NCI-H1930 (cell line): ENCODE results near the gene MYO1B.

Experiments
- DNase-seq, 2 experiments: peaks; one replicate each; lab custom pipeline; 2025; lab: John Stamatoyannopoulos, UW

Gene MYO1B

DNA sequence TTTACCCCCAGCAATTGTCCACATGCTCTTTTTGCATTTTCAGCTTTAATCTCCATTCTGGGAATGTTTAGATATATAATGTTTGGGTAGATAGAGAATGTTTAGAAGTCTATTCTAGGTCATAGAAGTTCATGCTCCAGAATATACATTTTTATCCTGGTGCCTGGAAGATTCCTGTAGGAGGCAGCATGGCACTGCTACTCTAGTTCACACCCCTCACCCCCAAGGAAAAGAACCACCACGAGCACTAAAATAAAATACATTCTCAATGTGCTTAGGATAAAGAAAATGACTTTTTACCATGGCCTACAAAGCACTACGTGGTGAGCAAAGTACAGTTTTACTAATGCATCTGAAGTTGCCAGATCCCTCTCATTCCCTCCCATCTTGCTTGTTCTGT lies 53.8 kb downstream of the MYO1B start:
- no peak for DNase-seq

DNA sequence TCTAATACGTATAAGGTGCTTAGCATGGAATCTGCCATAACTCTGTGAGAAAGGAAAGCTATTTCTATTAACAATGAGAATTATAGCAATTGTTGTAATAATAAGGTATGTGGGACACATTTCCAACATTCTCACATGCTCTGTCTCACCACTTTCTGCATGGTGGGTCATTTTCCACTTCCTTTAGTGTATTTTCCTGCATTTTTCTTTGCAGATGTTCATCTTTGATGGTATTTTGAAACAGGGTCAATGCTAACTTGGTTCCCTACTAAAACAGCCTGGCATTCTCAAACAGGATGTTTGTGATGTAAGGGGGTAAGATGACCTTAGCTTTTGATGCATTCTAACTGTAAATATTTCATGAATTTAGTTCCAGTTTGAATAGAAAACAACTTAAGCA lies 54.7 kb downstream of the MYO1B start:
- DNase-seq = no peak

DNA sequence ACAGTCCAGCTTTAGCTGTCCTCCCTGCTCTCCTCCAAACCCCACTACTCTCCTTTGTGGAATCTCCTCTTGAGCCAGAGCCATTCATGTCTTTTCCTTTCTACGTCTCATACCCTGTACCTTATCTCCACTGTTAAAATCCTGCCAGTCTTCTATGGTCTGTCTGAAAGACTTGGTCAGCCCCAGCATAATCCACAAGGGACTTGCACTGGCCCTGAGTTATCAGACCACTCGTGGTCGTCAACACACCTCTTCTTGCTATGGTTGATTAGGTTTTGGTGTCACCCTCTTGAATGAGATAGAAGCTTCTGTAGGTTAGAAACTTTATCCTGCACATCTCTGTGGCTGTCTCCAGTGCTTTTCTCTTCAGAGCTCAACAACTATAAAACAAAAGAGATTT lies 56.8 kb downstream of the MYO1B start:
- DNase-seq = no peak

DNA sequence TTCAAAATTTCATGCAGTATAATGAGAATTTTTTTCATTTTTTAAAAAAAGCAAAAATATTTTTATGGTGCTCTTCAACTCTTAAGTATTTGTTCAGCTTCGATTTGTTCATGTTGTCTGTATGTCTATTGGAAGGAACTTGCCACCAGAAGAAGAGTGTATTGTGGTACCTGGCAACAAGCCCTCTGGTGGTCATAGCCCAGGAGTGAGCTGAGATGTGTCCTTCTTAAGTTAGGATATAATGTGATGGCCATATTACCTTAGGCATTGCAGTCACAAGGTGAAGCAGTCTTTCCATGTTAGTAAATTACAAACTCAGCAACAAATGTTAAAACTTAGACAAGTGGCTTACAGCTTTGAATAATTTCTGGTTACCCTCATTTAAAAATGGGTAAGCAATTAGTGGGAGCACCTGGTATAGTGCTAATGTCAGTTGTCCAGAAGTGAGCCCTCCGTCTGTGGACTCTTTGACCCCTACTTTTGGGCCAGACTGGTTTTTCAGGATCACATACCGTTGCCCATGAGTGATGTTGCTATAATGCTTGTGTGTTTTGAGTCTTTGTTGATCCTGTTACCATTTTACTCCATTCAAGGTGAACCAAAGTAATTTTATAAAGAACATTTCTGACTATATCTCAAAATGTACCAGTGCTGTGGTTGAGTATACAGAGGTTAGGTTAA lies 57.4 kb downstream of the MYO1B start:
- DNase-seq = no peak

DNA sequence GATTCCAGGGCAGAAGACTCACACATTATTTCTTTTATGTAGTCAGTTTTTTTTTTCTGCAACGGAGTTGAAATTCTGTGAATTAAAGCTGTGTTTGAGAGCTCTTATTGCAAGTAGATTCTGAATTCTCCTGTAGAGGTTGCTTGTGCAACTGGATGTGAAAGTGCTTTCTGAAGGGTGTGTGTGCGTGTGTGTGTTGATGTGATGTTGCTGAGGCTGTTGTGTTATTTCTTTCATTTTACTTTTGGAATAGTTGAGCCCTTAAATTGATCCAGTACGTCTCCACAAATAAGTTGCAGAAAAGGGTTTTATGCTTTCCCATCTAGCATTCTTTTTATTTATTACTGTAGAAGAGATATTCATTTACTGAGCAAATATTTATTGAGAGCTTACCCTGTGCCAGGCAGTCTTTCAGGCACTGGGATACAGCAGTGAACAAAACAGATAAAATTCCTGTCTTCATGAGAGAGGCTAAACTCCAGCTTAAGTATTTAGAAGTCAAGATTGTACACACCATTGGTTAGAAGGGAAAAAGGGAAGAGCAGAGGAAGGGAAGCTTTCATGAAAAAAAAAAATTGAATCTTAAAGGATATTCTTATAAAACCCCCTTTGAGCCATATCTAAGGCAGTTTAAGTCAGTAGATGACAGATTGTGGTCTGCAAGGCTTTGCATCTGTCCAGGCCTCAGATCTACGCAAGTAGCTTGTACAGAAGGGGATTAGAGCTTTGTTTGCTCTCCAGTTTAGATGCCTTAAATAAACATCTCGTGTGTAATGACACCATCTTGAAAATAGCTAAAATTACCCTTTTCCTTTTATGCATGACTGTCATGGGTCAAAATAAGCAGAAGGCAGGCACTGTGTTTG lies 58.2 kb downstream of the MYO1B start:
- DNase-seq = no peak

DNA sequence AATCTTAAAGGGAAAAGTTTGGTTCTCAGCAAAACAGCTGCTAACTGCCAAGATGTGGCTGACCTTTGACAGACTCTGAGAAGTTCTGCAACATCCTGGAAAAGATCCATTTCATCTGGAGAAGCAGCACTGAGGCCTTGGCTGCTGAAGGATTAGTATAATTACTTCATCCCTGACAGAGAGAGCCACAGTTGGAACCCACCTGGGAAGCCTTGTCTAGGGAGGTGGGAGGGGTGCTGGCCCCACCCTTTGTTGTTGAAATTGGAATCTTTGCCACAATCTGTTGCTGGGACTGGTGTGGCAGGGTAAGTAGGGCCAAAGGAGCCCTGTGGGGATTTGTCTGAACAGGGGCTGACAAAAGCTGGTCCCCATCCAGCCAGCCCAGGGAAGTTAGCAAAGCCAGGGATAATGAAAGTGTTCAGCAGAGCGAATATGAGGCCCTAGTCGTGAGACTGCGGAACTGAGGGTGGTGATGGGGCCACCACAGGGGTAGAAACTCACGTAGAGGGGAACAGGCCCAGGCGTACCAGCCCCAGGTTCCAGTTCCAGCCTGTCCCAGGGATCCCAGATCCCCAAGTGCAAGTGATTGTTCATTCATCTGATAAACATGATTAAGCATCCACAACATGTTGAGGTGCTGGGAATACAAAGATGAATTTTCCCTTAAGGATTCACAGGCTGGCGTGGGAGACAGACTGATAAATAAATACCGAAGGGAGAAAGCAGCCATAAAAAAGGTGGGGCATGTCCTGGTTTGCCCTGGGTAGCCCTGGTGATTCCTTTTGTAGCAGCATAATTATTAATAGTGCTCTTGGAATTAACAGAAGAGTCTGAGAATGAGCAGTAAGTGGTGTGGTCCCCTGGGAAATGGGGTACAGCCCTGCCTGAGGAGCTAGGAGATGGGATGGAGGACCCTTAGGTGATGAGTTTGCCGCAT lies 60.0 kb downstream of the MYO1B start:
- DNase-seq = no peak

DNA sequence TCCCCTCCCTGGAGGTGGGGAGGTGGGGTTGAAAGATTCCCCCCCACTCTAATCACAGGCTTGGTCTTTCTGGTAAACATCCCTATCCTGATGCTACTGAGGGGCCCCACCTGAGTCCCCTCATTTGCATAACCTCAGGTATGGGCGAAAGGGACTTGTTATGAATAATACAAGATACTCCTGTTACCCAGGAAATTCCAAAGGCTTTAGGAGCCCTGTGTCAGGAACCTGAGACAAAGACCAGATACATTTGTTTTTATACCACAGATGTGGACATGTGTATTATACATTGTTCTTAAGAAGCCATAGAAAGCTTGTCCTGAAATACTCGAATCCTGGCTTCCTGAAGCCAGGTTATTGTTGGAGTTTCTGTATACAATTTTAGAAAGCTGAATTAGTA lies 62.8 kb downstream of the MYO1B start:
- no peak for DNase-seq

DNA sequence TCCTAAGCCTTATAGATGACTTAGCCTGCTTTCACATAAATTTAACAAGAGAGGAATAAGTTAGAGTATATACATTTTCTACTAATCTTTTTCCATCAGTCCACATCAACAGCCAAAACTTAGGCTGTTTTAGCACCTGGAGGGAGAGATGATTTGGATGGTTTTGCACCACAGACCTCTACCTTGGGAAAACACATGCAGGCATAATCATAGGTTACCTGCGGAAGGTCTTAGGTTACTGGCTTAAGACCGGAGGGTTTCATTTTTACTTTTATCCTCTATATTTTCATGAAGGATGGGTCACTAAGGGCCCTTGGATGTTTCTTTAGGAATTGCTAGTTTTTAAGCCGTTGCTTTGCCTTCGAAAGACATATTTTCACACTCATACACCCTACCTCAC lies 66.0 kb downstream of the MYO1B start:
- DNase-seq = no peak

DNA sequence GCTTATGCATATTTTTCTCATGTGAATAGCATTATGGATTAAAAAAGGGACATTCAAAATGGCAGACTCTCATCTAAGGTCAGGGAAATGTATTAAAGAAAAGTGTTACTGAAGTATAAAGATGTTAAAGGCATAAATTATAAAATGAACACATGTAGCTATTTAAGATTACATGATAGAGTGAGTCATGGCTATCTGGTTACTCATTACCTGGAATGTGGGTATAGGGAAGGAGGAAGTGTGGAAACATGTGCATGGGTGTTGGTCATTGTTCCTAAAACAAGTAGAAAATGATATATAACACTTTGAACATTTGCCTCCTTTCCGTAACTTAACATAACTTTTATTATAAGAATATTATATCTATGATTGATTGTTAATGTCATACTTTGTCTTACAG lies 66.4 kb downstream of the MYO1B start:
- no peak for DNase-seq

DNA sequence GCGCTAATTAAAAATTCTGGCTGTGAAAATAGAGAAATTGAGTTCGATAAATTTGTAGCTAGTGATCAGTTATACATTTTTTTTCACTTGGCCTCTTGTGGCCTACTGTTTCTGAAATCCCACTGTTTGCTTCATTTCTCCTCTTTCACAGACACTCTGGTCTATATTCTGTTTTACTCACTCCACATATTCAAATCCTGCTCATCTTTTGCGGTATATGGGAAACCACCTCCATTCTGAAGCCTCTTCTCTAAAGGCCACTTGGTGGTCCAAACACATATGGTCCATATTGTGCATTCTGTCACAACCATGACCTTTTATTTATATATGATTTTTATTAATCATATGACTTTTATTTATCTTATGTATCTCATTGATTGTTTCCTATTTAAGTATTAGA lies 67.0 kb downstream of the MYO1B start:
- no peak for DNase-seq

DNA sequence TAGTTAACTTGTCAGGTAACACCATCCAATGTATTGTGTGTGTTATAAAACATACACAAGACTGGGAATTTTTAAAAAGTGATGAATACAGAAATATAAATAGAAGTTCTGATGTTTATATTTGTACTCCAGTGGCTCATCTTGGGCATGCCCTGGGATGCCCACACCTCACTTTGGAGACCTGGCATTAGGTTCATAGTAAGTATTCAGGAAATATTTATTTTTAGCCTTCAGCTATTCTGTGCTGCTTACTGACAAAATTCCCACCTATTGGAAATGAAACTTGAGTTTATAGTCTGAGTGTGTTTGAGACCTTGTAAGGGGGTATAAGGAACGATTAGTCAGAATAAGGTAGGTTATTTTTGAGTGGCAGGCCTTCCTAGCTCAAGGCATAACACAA lies 67.5 kb downstream of the MYO1B start:
- DNase-seq = no peak

DNA sequence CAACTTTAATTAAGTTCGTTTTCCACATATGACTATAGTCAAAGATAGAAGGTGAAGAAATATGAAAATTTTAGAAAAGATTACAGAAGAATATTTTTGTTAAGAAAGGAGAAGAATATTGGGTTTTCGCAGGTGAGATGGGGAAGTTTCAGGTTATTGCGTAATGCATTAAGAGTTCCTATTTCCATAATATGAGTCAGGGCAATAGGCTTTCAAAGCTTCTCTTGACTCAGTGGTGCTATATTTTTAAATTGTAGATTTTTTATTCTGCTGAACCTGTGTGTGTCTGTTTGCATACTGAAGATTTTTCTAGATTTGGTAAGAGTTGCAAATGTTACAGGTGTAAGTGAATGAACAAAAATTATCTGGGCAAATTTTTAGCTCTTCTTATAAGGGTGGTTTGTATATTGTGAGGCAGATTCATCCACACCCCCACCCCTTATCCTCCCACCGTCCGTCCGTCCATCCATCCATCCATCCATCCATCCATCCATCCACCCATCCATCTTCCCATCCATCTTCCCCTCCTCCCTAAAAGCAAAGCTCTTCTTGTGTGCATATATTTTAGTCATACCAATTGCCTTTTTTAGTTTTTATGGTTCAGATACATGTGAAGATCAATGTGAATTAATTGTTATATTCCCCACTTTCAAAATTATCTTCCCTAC lies 69.6 kb downstream of the MYO1B start:
- no peak for DNase-seq

DNA sequence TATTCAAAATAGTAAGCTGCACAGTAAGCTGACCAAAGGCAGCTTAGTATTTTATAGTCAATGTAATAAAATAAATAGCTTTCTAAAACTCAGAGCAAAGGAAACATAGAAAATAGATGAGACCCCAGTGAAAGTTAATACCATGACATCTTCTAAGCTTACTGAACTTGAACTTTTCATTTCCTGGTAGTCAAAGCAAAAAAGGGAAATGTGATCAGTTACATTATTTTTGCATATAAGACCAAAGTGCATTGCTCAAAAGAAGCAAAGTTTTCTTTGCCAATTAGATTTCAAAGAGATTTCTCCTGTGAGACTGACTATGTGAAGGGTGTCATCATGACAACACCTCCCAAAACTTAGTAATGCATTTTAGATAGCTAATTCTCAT lies 70.2 kb downstream of the MYO1B start:
- no peak for DNase-seq

DNA sequence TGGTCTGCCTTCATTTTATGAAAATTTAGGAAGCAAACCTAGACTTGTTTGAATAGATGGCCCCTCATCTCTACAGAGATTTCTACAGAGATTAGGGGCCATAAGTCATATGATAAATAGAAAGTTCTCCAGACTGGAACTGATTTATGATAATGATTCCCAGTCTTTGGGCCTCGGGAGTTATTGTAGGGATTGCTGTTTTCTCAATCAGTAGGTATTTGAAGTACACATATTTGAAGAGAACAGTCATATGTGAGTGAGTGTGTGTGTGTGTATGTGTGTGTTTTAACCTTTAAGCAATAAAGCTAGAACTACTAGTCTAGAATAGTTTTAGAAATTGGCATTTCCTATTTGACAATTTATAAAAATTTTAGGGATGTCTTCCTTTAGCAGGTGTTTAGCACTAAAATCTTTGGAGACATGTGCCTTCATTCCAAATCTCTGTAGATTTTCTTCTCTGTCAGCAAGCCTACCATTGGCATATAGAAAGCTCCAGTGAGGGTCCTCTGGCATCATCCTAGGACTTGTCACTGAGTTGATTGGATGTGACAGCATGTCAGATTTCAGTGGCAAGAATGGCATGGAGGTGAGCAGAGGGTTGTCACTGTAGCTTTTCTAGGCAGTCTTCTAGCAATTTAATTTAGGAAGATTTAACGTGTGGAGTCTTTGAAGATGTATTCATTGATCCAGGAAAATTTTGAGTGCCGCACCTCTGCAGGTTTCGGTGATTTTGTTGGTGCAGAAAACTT lies 71.2 kb downstream of the MYO1B start:
- DNase-seq = no peak

DNA sequence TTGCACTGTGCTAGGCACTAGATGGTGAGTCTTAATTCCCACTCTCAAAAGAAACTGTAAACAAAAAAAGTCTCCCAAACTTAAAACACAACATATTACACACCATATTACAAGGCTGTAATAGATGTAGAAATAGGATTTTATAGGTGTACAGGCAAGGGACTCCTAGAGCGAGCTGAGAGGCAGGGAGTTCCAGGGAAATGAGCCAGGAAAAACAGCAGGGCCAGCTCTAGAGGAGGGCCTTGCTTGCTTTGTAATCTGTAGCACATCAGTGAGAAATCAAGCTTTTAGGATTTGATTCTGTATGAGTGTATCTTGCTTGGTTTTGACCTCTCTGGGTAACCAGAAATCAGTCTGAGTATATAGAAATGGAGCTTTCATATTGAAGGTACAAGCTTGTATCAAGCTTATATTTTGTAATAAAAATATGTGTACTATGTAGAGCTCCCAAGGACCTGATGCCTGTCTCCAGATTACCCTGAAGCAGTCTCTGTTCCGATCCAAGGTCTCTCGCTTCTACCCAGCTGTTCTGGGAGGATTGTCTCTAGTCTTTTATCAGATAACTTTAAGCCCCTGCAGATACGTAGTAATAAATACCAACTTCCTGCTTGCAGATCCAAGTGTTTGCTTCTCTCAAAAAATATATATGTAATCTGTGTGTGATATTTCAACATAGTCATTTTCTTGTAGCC lies 73.0 kb downstream of the MYO1B start:
- no peak for DNase-seq

DNA sequence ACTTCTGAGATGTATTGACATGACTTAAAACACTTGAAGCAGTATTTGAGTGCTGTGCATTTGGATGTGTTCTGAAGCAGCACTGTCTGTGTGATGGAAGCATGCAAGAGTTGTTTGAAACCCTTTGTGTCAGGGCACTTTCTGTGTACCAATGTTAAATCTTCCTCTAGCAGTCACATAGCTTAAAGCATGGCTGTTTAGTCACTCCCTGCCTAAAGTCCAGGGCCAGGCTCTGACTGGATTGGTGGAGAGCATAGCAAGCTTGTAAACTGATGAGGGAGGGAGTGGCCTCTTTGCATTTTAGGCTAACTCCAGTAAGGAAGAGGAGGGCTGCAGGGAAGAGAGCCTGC lies 73.5 kb downstream of the MYO1B start:
- DNase-seq = no peak

DNA sequence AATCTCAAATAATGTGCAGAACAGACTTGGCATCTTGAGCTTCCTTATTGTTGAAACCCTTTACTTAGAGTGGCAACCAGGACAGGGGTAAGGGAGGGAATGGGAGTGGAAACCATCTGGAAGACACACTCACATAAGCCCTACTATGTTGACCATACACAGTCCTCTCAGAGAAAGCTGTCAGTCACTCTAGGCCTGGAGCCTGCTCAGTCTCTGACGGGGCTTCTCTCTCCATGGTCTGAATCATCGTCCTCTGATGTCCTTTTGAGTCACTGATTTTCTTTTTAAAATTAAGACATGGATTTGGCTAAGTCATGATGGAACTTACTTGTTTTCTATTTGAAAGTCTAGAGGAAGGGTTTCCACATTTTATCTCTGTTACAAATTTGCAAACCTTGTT lies 74.0 kb downstream of the MYO1B start:
- no peak for DNase-seq

DNA sequence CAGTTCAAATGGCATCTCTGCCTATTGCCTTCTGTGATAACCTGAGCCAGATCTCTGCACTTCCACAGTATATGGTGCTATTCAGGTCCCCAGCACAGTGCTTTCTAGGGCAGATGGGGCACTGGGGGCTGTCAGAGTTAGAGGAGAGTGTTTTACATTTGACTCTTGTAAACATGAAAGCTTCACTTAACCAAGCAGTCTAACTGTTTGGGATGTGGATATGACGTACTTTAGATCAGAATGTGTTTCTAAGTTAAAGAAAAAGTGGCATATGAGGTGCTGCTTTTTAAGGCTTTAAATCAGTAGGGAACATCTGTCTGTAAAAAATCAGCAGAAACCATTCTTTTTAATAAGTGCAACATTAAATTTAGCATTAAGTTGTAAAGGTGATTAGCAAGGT lies 75.7 kb downstream of the MYO1B start:
- no peak for DNase-seq

DNA sequence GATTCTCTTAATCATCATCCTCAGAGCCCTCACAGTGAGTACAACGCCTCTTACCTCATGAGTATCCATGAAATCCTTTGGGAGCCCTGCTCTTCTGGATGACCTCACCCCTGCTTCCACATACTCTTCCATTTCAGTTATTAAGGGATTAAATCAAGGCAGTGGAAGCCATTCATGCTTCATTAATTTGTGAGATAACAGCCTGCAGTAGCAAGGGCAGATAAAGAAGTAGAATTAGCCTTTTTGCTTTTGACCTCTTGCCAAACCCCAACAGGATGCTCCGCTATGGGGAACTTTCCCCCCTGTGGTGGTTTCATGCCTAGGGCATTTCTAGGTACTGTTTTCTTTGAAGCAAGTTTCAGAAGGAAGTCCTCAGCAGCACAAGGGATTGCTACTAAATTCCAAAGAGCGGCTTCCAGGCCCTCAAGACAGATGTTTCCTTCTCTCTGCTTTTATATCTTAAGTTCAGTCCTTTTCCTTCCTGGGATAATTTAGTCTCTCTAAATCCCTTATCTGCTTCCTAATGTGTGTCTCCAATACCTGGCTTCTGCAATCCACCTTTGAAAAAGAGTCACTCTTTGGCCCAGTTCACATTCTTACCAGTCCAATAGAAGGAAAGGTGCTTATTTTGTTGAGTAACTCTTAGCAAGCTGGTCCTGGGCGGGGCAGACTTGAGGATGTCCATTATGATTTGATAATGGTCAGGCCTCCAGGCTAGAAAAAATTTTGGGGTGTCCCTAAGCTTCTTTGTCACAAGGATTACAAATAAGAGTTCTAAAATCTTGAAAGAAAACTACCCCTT lies 76.9 kb downstream of the MYO1B start:
- no peak for DNase-seq
